GM12891 (cell line): ENCODE data around the gene SCAP.

Experiments
- POLR2A ChIP-seq: IDR thresholded peaks from 2 replicates; pipeline ENCODE4 v1.6.1; 2011; ENCODE audit warnings: low read depth, low read length, control low read depth
- POLR2AphosphoS5 ChIP-seq: IDR thresholded peaks from 2 replicates; pipeline ENCODE4 v1.6.1; 2011; ENCODE audit warnings: low read depth, low read length, control low read depth
- TAF1 ChIP-seq: IDR thresholded peaks from 2 replicates; pipeline ENCODE4 v1.6.1; 2011; ENCODE audit warnings: low read depth, low read length, control low read depth

DNA sequence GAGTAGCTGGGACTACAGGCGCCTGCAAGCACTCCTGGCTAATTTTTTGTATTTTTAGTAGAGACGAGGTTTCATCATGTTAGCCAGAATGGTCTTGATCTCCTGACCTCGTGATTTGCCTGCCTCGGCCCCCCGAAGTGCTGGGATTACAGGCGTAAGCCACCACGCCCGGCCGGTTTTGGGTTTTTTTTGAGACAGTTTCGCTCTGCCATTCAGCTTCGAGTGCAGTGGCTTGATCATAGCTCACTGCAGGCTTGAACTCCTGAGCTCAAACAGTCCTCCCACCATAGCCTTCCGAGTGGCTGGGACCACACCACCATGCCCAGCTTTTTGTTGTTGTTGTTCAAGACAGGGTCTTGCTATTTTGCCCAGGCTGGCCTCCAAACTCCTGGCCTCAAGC, 16.0 kb upstream of the SCAP start:
- TF ChIP-seq POLR2A = no peak
- no peak for TF ChIP-seq POLR2AphosphoS5
- TF ChIP-seq TAF1 = no peak
